NT2/D1 (cell line): ENCODE data around the gene FEN1.

ENCODE experiments used
- YY1 ChIP-seq: IDR thresholded peaks from 2 replicates; pipeline ENCODE4 v1.6.1; 2011; ENCODE audit not compliant: insufficient read length, insufficient read depth
- ZNF274 ChIP-seq: IDR thresholded peaks from 2 replicates; pipeline ENCODE4 v1.6.1; 2011; ENCODE audit warnings: mild to moderate bottlenecking, low read depth, low read length

DNA sequence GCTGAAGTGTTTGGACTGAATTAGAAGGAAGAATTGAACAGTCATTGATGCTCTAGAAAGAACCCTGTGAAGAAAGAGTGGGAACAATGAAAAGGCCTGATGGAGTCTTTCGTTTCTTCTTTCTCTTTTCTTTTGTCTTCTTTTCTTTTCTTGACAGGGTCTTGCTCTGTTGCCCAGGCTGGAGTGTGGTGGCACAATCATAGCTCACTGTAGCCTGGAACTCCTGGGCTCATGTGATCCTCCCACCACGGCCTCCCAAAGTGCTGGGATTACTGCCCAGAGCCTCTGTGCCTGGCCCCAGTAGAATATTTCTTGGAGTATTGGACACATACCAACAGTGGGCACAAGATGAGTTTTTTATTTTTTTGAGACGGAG, 1.1 kb downstream of the FEN1 start:
- TF ChIP-seq YY1 (no peak), ZNF274 (no peak)
